GM18867 (cell line): ENCODE data around the gene TBL1X.

Experiments used
- ATAC-seq: cut with Tn5 transposase; IDR thresholded peaks from one replicate; pipeline ENCODE4 v1.9.1; 2021; ENCODE audit warnings: mild to moderate bottlenecking, moderate library complexity; ENCODE audit not compliant: unreplicated experiment

Gene TBL1X

DNA sequence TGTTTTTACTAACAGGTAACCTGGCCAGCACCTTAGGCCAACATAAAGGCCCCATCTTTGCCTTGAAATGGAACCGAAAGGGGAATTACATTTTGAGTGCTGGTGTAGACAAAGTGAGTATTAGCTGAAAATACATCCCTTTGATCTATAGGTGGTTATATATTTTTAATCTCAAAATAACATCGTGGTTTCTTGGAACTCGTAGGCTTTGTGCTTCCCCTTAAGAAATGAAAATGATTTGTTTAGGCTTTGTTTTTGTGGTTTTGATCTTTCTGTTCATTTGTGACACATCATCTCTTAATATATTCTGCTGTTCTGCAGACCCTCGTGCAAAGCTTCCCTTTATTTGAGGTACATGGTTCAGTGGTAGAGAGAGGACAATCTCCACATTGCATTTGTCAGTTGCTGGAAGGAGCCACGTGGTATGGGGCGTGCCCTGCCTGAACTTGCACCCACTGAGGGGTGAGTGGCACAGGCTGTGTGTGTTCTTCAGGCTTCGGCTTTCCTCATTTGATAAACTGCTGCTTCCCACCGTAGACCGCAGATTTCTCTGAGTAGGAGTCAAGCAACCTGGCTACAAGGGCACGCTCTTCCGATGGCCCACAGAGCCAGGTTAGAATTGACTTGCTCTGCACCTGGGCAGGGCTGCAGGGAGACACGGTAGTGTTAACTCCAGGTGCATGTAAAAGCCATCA, 228.6 kb downstream of the TBL1X start:
- ATAC-seq: no peak

DNA sequence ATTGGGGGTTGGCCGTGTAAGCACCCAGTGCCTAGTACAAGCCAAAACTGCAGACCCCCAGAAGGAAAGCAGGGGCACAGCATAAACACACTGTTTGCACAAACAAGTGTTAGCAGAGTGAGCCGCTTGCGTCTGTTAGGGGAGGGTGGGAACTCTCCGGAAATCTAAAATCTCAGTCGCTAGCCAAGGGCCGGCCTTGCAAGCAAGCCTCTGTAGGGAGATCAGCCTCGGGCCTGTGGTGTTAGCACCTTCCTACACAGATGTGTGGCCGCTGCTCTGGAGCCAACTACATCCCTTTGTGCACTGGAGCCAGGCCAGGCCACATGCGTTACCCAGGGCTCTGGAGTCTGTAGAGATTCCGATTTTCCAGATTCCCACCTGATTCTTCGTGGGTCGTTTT, 233.7 kb downstream of the TBL1X start:
- no peak for ATAC-seq

DNA sequence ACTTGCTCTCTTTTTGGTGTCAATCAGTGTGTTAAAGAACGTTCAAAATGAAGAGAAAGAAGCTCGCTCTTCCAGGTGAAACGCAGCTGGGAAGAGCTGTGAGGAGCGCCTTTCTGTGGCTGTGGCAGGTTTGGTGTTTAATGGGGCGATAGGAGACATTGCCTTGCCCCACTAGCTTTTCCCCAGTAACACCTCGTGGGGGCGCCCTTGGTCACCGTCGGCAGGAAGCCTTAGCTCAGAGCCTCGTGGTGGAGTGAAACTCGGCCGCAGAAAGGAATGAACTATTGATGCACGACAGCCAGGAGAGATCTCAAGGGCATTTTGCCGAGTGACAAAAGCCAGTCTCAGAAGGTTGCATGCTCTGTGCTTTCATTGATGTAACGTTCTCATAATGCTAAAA, 235.7 kb downstream of the TBL1X start:
- ATAC-seq: no peak

DNA sequence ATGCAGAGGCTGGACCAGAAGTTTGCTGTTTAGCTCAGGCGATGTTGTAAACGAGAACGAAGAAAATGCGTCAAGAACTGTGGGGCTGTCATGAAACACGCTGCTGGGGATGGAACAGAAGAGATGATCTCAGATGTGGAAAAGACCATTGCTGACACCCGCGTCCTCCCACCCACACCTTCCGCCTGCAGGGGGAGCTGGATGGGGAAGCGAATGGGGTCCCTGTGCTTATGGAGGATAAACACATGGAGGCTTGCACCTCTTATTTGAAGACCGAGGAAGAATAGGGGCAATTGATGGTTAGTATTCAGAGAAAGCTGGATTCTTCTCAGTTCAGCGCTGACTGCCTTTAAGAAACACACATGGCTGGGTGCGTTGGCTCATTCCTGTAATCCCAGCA, 236.9 kb downstream of the TBL1X start:
- no peak for ATAC-seq

DNA sequence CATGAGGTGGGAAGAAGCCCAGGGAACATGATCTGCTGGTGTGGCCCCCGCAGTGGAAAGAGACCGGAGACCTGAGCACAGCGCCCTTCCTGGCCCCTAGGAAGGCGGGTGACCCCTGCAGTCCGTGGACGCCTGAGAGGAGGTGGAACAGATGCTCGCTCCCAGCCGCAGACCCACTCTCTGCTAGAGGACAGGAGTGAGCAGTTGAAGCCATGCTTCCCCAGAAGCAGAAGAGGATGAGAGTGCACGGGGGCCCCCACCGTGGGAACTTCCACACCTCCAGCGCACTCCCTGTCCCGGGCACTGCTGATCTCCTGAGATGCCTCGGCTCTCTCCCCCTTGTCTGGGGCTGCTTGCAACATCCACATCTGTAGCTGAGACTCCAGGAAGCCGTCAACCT, 238.5 kb downstream of the TBL1X start:
- no peak for ATAC-seq

DNA sequence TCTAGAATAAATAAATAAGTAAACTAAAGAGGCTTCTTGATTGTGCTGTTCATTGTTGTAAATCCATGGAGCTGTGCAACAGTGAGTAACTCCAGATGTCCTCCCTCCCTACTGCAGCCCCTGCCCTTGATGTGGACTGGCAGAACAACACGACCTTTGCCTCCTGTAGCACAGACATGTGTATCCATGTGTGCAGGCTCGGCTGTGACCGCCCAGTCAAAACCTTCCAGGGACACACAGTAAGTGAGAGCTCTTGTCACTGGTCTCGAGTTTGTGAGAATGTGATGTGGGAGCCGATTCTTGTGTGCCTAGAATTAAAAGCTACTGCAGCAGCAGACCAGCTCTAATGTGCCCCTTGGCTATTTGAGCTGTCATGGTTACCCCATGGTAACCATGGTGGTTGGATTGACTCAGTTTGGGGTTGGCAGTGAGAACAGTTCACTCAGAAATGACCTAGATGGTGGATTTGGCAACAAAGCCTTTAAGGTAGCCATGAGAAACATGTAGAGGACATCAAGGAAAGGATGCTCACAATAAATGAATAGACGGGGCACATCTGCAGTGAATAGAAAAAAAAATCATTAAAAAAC, 240.1 kb downstream of the TBL1X start:
- no peak for ATAC-seq

DNA sequence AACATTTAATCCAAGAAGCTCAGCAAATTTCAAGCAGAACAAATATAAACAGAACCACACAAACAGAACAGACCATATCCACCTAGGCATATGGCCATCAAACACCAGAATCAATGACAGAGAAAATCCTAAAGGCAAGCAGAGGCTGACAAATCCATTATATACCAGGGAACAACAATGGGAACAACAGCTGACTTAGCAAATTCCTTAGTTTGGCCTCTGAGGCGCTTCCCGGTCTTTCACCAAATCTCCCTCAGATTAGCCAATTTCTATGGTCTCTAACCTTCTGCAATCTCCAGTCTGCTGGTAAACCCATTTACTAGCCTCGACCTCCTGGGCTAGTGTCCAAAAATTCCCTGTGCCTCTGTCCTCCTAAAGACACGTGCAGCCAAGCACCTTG, 241.6 kb downstream of the TBL1X start:
- ATAC-seq: no peak

DNA sequence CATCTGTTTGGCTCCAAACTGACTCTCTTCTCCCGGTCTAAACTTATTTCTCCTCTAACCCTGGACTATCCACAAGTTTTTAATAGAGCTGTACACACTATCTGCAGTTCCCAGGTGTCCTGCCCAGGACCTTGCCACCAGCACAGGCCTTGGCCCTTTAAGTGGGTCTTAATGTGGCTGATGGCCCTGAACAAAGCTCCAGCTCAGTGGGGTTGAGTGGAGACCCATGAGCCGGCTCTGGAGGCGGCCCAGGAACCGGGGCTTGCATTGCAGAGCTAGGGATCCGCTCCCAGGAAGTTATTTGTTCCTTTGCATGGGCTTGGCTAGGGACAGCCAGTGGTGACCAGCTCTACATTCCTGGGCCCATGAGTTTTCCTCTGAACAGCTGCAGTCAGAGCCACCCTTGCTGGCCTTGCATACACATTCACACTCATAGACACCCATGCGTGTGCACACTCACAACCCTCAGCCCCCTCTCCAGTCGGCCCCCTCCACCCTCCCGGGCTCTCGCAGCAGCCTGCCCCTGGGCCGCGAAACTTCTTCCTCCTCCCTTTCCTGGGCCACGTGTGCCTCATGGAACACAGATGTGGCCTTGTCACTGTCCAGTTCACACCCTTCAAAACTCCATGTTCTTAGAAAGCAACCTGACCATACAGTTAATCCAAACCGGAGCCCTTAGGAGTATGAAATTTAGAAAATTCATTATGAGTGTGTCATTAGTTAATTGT, 242.6 kb downstream of the TBL1X start:
- no peak for ATAC-seq

DNA sequence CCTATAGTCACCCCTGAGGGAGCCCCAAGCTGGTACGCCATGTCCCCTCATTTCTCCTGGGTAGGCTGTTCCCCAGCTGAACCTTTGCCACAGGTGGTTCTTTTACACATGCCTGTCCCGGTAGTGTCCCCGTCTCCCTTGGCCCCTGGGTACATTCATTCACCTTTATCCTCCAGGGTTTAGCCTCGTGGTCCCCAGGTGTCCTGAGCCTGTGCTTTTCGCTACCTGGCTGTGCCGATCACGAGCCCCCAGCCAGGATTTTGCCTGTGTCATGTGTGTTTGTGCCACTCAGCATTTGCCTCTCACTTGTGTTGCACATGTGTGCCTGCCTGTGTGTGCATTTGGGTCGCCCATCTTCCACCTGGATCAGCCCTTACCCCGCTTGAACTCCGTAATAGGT, 243.2 kb downstream of the TBL1X start:
- ATAC-seq: no peak

DNA sequence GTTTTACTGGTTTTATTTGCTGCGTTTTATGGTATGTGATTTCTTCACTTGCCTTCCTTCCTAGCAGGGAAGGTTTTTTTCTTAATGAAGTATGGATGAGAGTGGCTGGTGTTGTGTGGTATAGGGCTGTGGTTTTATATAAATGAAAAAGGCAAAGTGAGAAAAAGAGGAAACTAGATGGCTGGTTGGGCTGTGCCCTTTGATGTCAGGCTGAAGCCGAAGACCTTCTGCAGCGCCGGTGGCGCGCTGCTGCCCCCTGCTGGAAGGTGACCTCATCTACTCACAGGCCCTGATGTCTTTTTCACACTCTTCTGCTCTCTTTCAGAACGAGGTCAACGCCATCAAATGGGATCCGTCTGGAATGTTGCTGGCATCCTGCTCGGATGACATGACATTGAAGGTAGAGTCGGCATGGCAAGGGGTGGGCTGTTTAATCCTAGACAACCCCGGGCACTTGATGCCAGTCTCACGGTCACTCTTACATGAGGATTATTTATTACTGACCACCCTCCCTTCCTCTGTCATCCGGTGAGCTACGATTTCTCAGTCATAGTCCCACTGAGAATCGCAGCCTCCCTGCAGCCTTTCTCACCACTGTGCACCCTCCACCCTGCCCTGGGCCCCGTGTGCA, 244.2 kb downstream of the TBL1X start:
- ATAC-seq: peak; percentile 91

DNA sequence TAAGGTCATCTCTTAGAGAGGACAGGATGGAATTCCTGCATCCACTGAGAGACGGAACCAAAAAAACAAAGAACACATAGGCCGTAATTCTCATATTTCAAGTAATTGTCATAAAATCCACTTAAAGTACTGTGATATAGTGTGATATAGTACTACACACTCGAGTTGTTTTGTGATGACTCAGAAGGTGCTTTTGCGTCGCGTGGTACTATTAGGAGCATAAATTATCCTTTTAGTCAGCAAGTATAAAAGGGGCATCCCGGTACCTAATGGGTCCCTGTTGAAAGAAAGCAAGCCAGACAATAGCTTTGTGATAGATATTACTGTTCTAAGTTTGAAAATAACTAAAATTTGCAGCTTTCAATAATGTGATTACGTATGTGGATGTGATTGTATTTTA, 245.5 kb downstream of the TBL1X start:
- no peak for ATAC-seq

DNA sequence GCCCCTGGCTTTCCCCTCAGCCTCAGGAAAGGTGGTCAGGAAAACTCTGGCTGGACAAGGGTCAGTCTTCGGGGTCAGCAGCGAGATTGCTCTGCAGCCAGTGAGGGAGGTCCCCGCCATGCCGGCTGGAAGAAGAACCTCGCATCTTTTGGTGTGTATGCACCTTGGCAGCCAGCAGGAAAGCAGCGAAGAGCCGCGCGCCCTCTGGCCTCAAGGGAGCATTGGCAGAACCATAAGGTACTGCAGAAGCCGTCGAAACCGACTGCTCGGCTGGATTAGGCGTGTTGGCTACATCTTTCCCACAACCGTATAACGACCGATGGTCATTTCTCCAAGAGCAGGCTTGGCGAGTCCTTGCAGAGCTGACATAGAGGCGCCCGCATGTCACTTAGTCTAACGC, 252.5 kb downstream of the TBL1X start:
- no peak for ATAC-seq

DNA sequence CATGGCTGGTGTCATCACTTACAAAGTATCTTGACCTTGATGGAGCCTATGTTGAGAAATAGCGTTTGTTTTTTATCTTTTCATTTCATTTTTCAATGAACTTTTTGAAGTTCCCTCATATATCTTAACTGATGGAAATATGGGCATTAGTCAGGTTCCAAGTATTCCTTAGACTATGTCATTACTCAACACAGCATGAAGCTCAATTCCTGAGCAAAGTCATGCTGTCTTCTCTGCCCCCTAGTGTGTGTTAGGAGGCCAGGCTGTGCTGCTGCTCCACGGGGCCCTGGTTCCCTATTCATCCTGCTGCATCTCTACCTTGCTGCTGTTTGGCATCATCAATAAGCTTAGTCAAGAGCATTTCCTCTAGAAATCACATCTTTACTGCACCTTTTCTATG, 259.9 kb downstream of the TBL1X start:
- no peak for ATAC-seq

DNA sequence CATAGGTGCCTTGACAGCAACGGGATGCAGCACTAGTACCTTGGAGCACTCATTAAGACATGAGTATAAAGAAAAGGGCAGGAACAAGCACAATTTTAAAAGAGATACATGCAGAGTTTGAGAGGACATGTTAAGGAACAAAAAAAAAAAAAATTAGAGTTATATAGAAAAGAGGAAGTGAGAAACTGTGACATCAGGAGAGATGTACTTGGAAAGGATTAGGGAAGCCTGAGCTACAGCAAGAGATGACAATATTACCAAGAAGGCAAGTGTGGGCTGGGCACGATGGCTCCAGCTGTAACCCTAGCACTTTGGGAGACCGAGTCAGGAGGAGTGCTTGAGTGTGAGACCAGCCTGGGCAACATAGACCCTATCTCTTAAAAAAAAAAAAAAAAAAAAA, 263.4 kb downstream of the TBL1X start:
- ATAC-seq: no peak

DNA sequence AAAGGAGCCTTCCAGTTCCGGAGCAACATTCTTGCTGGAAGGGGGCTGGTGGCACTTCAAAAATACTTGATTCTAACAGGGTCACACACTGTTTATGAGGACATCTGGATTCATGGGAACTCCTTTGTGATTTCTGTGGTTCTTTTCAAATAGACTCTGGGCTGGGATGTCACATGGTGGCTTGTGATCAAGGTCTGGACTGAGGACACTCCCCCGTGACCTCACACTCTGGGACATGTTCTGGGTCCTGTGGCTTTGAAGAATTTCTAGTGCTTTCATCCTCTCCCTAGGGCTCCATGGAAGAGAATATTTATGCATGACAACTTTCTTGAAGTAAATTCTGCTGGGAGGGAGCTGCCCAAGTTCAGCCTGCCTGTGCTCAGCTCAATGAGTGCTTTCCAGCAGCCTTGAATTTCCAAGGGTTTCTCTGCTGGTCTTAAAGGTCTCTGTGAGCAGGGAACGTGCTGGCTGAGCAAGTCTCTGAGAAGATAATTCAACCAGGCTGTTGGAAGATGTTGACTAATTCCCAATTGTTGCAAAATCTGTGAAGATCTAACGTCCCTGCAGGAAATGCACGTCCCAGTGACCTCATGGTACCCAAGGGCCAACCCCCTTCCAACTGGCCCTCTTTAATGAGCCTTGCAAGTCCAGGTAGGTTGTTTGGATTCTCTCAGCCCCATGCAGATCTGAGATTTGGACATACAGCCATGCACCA, 264.5 kb downstream of the TBL1X start:
- no peak for ATAC-seq

DNA sequence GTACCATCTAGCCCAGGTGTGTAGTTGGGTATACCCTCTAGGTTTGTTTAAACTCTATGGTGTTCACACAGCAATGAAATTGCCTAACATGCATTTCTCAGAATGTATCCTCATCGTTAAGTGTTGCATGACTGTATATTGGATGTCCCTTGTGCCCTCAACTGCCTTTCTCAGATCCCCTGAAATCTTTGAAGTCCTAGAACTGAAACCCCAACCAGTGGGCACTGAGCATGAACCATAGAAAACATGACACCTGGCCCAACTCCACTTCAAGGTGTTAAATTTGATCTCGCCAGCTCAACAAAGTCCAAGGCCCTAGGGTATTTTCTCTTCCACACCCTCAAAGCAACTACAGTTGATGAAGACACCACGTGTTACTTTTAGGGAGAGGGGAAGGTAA, 265.2 kb downstream of the TBL1X start:
- ATAC-seq: no peak

DNA sequence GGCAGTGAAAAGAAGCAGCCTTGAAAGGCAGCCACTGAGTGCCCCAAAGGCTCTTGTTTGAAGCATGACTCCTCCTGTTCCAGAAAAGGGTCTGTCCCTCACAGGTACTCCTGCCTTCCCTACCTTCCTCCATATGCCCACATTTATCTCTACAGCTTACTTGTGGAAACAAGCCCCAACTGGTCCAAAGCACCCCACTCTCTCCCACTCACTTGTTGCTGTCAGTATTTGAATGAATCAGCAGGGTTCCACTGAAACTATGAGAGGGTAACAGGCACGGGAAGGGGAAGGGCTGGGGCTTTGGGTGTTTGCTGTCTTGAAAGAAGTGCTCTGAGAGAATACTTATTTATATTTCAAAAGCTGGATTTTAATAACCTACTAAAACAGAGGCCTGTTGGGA, 265.9 kb downstream of the TBL1X start:
- ATAC-seq: peak; percentile 54

DNA sequence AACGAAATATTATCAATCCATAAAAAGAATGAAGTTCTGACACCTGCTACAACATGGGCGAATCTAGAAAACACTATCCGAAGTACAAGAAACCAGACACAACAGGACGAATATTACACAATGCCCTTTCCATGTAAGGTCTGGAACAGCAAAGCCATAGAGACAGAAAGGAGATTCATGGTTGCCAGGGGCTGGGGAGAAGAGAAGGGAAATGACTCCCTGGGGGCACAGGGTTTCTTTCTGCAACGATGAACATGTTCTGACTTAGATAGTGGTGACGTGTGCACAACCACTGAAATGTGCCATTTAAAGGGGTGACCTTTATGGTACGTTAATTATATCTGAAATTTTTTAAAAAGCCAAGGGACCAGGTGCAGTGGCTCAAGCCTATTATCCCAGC, 272.5 kb downstream of the TBL1X start:
- no peak for ATAC-seq

DNA sequence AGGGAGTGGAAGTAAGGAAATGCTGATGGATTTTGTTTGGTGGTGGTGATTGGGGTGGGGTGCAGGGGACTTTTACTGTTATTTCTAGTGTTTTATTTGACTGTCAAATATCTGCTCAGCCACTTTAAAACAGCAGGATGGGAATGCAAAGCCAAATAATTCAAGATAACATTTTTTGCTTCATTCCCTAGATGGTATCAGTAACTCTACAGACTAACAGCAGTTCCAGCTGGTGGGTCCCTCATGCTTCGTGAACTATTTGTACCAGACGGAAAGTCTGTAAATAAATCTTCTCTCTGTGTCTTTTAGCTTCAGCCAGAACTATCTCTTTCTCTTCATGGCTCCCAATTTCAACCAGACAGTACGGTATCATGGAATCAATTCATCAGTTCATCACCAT, 273.3 kb downstream of the TBL1X start:
- no peak for ATAC-seq

DNA sequence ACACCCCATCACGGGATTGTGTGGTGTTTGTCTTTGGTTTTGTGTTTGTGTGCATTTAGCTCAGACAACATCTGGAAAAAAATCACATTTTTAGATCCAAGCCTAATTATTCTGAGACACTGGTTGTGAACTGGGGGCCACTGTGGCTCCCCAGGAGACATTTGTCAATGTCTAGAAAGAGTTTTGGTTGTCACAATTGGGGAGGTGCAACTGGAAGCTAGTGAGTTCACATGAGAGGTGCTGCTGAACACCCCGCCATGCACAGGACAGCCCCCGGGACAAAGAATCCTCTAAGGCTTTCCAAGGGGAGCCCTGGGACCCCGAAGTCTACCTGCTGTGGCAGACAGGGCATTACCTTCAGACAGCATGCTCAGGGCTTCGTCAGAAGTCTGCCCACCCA, 274.3 kb downstream of the TBL1X start:
- no peak for ATAC-seq

DNA sequence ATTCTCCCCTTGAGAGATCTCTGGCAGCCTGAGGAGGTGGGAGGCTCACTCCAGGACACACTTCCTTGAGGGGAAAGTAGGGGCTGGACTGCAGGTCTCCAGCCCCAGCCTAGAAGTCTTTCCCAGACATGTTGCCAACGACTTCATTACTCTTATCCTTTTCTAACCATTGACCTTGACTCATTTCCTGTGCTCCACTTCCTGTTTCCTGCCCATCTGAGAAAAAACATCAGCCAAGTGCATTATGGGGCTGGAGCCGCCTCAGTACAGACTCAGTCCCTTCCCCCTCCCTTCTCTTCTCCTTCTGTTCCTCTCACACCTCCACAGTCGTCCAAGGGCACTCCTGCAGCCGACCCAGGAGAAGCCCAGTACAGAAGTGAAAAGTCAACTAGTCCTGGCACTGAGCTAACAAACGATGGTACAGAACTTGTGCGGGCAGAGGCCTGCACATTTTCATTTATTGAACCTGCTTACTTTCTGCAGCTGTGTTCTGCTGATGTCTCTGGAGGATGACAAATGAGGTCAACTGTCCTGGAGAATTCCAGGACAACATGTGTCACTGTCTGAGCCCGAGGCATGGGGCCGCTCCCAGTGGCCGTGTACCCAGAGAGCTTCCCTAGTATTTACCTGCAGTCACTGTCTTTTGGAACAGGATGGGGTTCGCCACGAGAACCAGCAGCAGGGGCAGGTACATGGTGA, 280.7 kb downstream of the TBL1X start:
- no peak for ATAC-seq
